C4-2B (cell line): Measurements from ENCODE around the gene ALAS1.

Experiments
- ZFX ChIP-seq: fragments of 450-650 bp; IDR thresholded peaks from 2 replicates; pipeline ENCODE4 v1.6.1; 2017
- TF ChIP-seq, protein P1 (sequence below): fragments of 450-650 bp; conservative IDR thresholded peaks from 2 replicates; pipeline ENCODE4 v1.5.1; 2017; ENCODE audit warnings: mild to moderate bottlenecking

DNA sequence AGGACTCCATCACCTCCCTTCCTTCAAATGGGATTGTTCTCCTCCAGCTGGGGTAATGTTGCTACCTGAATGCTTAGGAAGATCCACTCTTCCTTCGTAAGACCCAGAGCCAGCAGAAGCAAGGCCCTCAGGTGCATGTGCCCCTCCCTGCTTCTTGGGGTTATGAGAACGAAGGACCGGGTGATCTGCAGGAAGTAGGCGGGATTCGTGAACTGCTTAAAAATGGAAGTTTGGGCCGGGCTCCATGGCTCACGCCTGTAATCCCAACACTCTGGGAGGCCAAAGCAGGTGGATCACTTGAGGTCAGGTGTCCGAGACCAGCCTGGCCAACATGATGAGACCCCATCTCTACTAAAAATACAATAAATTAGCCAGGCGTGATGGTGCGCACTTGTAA is 19.4 kb downstream of the ALAS1 start:
- TF ChIP-seq, protein P1, sequence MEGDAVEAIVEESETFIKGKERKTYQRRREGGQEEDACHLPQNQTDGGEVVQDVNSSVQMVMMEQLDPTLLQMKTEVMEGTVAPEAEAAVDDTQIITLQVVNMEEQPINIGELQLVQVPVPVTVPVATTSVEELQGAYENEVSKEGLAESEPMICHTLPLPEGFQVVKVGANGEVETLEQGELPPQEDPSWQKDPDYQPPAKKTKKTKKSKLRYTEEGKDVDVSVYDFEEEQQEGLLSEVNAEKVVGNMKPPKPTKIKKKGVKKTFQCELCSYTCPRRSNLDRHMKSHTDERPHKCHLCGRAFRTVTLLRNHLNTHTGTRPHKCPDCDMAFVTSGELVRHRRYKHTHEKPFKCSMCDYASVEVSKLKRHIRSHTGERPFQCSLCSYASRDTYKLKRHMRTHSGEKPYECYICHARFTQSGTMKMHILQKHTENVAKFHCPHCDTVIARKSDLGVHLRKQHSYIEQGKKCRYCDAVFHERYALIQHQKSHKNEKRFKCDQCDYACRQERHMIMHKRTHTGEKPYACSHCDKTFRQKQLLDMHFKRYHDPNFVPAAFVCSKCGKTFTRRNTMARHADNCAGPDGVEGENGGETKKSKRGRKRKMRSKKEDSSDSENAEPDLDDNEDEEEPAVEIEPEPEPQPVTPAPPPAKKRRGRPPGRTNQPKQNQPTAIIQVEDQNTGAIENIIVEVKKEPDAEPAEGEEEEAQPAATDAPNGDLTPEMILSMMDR, result no peak
- no peak for TF ChIP-seq ZFX
